ENCODE data around the gene APOA4. TPM values are rescaled to one million over a fixed set of nuclear protein-coding genes. Genes with fewer than 3 reads are reported as not detected.
A peak's percentile ranks its signal among the peaks of the same experiment; 100 is the strongest.

The APOA4 gene
- total and polyA plus RNA-seq, 2 of the 13 experiments (the other 11 are each of a cell fraction or from before 2014, with no cell fraction given): 3.8 to 7.2 TPM

DNA sequence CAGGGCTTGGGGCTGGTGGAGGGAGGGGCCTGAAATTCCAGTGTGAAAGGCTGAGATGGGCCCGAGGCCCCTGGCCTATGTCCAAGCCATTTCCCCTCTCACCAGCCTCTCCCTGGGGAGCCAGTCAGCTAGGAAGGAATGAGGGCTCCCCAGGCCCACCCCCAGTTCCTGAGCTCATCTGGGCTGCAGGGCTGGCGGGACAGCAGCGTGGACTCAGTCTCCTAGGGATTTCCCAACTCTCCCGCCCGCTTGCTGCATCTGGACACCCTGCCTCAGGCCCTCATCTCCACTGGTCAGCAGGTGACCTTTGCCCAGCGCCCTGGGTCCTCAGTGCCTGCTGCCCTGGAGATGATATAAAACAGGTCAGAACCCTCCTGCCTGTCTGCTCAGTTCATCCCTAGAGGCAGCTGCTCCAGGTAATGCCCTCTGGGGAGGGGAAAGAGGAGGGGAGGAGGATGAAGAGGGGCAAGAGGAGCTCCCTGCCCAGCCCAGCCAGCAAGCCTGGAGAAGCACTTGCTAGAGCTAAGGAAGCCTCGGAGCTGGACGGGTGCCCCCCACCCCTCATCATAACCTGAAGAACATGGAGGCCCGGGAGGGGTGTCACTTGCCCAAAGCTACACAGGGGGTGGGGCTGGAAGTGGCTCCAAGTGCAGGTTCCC lies 6.5 kb upstream of the APOA4 start, which contains the start of gene APOC3 (continued):
- TF ChIP-seq CTCF (CRISPR knock-in tag; IDR thresholded peaks at IDR 0.05) (peak; percentile 33; the same call in 1 of the 2 replicates), RNF2 (conservative IDR thresholded peaks at IDR 0.05; ENCODE audit: low read depth) (no peak), RBFOX2 (IDR thresholded peaks at IDR 0.05; ENCODE audit: low read depth, low read length) (peak; percentile 55; the same call in 1 of the 2 replicates), HOXA5 (CRISPR knock-in tag; IDR thresholded peaks at IDR 0.05) (no peak), GFI1 (CRISPR knock-in tag; IDR thresholded peaks at IDR 0.05; ENCODE audit: borderline replicate concordance) (no peak; the same call in 1 of the 2 replicates), DRAP1 (CRISPR knock-in tag; IDR thresholded peaks at IDR 0.05) (peak; percentile 96), RORA (CRISPR knock-in tag; IDR thresholded peaks at IDR 0.05) (no peak), CREM (IDR thresholded peaks at IDR 0.05) (peak; percentile 31; the same call in 1 of the 2 replicates), CREM (CRISPR knock-in tag; IDR thresholded peaks at IDR 0.05) (no peak), GATAD1 (CRISPR knock-in tag; IDR thresholded peaks at IDR 0.05) (peak; percentile 39; the same call in 1 of the 2 replicates), ZNF430 (CRISPR knock-in tag; IDR thresholded peaks at IDR 0.05) (0 out of 2 replicates have a peak, but pooled peaks have one; percentile 8), ZNF543 (CRISPR knock-in tag; IDR thresholded peaks at IDR 0.05) (no peak), ZFP62 (CRISPR knock-in tag; IDR thresholded peaks at IDR 0.05) (no peak), KAT7 (CRISPR knock-in tag; IDR thresholded peaks at IDR 0.05; ENCODE audit: borderline replicate concordance) (no peak), ATRX (CRISPR knock-in tag; IDR thresholded peaks at IDR 0.05; ENCODE audit: borderline replicate concordance) (no peak), ARNT2 (CRISPR knock-in tag; IDR thresholded peaks at IDR 0.05; ENCODE audit: low read depth) (peak; percentile 39; the same call in 1 of the 2 replicates), SMAD9 (CRISPR knock-in tag; IDR thresholded peaks at IDR 0.05) (no peak), AKAP8 (CRISPR knock-in tag; IDR thresholded peaks at IDR 0.05) (no peak), ZNF850 (CRISPR knock-in tag; conservative IDR thresholded peaks at IDR 0.05) (no peak), CEBPG (CRISPR knock-in tag; IDR thresholded peaks at IDR 0.05) (peak; percentile 95), JUN (CRISPR knock-in tag; IDR thresholded peaks at IDR 0.05) (no peak; the same call in 1 of the 2 replicates), ZNF30 (CRISPR knock-in tag; IDR thresholded peaks at IDR 0.05) (no peak), CHD2 (IDR thresholded peaks at IDR 0.05; ENCODE audit: low read depth, low read length) (no peak), ZNF207 (IDR thresholded peaks at IDR 0.05; ENCODE audit: borderline replicate concordance) (no peak), ZNF317 (CRISPR knock-in tag; IDR thresholded peaks at IDR 0.05) (peak; percentile 81), ZNF160 (CRISPR knock-in tag; IDR thresholded peaks at IDR 0.05) (0 out of 2 replicates have a peak, but pooled peaks have one; percentile 31)
- TF ChIP-seq, protein P1, sequence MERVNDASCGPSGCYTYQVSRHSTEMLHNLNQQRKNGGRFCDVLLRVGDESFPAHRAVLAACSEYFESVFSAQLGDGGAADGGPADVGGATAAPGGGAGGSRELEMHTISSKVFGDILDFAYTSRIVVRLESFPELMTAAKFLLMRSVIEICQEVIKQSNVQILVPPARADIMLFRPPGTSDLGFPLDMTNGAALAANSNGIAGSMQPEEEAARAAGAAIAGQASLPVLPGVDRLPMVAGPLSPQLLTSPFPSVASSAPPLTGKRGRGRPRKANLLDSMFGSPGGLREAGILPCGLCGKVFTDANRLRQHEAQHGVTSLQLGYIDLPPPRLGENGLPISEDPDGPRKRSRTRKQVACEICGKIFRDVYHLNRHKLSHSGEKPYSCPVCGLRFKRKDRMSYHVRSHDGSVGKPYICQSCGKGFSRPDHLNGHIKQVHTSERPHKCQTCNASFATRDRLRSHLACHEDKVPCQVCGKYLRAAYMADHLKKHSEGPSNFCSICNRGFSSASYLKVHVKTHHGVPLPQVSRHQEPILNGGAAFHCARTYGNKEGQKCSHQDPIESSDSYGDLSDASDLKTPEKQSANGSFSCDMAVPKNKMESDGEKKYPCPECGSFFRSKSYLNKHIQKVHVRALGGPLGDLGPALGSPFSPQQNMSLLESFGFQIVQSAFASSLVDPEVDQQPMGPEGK (CRISPR knock-in tag; IDR thresholded peaks at IDR 0.05): peak; percentile 91

Data from HepG2 (cell line).